Measurements from ENCODE around the gene AGAP9.
"Not testable (repeated sequence)": the region's sequence is repeated elsewhere in the genome, so short reads cannot be mapped to it uniquely, and the experiment has no call there.

GRCh38 chr10:47465216-47465917 is 58.1 kb downstream of the AGAP9 start:
- TF ChIP-seq POLR2A, CTCF (IDR thresholded peaks at IDR 0.05): not testable (repeated sequence)

Data from uterus (tissue), 2 donors.